Stimulated activated CD8-positive, alpha-beta memory T cell treated with anti-CD3 and anti-CD28 coated beads, Interleukin-2, amount 100 ng/mL, for 1 hour (primary cell): ENCODE results near the gene MYLK.

Experiments
- DNase-seq, 2 donors: peaks; one replicate each; pipeline ENCODE4 v3.0.0-alpha.2; 2020; ENCODE audit warnings: low read depth in 2 of 2

MYLK gene

DNA sequence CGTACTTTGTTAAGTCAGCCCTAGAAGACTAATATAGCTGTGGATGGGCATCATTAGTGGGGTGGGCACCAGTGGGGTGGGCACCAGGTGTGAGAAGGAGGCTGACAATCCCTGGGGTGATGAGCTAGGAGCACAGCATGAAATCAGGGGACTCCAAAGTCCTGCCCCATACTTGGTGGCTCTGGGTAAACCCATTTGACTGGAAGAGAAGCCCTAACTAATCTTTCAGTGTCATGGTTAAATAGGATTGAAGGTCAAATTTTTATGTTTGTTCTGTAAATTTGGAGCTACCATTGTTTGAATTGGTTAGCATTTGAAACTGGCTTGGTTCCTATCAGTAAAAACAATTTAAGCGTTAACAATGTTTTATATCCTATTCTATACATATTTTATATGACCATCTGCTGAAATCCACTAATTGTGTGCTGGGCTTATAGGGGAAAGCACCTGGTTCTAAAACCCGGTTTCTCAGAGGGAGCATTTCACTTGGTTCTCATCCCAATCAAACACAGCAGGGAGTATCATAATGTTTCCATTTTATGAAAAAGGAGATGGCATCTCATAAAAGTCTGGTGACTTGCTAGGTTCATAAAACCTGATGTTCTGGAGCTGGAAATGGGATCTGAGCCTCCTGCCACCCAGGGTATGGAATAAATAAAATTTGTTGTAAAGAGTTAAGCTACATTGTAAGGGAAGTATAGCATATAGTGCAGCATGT, 211.5 kb downstream of the MYLK start:
- DNase-seq, result no peak

- no peak for DNase-seq
Observed at GRCh38 chr3:123670743-123671142, 213.4 kb downstream of the MYLK start.

GRCh38 chr3:123668906-123669305, 215.2 kb downstream of the MYLK start:
- DNase-seq, result no peak

DNA sequence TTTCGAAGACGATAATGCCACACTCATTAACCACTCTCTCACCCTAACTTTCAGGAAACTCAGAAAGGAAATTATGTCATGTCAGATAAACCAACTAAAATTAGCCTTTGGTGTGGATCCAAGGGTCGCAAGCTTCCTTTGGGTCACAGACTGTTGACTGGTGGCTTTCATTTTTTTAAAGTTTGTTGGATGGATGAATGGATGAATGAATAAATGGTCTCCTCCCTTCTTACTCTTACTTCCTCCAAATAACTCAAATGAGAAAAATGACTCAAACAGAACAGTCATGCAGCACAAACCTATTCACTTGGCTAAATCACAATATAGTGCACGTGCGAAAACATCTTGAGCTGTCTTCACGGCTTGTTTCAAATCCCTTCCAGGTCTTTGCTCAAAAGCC, 216.3 kb downstream of the MYLK start:
- DNase-seq, result no peak

GRCh38 chr3:123664753-123665152, 219.4 kb downstream of the MYLK start:
- DNase-seq, result no peak

- no peak for DNase-seq
Observed at GRCh38 chr3:123663977-123664376, 220.2 kb downstream of the MYLK start.

DNA sequence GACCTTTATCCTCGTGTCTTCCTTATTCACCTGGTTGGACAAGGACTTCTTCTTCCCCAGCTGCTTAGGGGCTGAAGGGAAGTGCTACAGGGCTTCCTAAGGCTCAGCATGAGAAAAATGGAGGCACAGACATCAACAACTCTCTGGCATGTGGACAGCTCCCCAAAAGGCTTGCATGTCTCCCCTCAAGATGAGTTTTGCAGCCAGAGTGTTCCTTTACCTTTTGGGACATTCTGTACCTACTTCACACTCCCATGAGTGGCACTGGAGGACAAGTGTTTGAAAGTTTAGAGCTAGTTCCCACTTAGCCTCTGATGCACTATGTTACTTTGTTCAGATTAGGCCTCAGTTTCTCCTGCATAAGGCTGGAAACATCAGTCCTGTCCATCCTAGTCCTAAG, 222.2 kb downstream of the MYLK start:
- no peak for DNase-seq

GRCh38 chr3:123660900-123661299, 223.2 kb downstream of the MYLK start:
- DNase-seq, result no peak

DNA sequence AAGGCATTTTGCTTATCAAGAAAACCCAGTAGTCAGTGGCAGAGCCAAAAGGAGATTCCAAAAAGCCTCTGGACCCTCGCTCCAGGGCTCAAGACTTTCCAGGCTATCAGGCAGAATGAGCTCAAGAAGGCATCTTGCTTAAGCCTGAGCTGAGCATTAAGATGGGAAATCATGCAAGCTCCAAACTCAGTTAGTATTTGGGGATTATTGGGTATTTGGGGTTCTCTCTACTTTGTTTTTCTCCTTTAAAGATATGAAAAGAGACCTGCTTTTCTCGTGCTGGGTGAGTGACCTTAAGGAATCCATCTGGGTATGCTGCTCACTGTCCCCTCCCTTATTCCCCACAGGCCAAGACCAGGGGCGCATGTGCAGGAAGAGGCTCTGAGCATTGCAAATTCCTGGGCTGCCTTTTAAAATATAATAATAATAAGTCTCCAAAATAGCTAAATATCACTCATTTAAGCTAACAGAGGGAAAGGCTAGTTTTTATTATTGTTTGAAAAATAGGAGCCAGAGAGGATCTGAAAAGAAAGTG, 223.9 kb downstream of the MYLK start:
- no peak for DNase-seq

GRCh38 chr3:123658852-123659206, 225.3 kb downstream of the MYLK start:
- no peak for DNase-seq

- no peak for DNase-seq
Observed at GRCh38 chr3:123658118-123658851, 225.8 kb downstream of the MYLK start.

GRCh38 chr3:123657568-123657967, 226.6 kb downstream of the MYLK start:
- DNase-seq, result no peak

- DNase-seq, result no peak
Observed at GRCh38 chr3:123657111-123657510, 227.0 kb downstream of the MYLK start.

DNA sequence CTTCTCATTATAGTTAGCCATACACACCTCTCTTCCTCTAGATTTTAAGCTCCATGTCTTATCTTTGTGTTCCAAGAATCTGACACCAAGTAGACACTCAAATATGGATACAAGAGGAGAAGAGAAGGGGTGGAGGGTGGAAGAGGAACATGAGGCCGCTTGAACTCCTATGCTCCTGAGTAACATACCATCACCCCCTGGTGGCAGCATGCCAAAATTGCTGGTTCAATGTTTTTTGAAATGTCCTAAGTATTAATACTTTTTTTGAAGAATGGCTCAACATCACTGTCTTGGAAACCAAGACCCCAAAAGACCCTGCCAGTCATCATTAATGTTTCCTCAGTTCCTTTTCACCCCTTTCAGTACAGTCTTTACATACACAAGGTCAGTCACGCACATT, 227.4 kb downstream of the MYLK start:
- no peak for DNase-seq

DNA sequence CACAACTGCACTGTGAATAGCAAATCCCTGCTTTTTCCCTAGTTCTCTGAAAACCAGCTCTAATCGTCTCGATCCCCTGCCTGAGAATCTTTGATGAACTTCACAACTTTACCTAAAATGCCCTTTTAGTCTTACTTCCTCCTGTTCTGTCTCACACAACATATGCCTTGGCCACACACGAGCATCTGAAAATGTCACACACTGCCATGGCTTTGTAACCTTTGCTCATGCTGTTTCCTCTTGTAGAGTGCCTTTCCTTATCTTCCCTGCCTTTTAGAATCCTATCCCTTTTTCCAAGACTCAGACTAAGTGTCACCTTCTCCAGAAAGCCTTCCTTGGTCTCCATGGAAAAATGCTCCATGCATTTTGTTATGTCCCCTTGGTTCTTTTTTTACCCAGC, 227.9 kb downstream of the MYLK start:
- no peak for DNase-seq

GRCh38 chr3:123655400-123655799, 228.7 kb downstream of the MYLK start:
- DNase-seq, result no peak

DNA sequence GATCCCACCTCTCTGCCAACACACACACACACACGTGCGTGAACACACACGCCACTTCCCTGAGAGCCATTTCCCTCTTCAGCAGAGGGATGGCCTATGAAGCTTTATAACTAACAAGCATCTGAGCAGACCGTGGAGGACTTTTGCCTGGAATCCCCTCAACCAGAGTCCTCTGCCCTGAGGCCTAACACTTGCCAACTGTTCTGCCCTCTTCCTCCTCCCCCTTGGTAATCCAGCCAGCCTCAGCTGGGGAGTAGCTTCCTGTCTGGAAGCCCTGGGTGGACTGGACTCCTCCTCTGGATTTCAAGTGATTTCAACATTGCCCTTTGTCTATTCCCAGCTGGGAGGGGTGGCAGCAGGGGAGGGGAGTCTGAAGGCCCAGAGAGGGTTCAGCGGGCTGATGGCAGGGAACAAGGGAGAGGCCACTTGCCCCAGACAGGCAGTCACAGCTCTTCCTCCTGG, 230.9 kb downstream of the MYLK start:
- no peak for DNase-seq

- peak in 1 of 2 donors; percentile 5 for DNase-seq
Observed at GRCh38 chr3:123652342-123652984, 231.7 kb downstream of the MYLK start.

DNA sequence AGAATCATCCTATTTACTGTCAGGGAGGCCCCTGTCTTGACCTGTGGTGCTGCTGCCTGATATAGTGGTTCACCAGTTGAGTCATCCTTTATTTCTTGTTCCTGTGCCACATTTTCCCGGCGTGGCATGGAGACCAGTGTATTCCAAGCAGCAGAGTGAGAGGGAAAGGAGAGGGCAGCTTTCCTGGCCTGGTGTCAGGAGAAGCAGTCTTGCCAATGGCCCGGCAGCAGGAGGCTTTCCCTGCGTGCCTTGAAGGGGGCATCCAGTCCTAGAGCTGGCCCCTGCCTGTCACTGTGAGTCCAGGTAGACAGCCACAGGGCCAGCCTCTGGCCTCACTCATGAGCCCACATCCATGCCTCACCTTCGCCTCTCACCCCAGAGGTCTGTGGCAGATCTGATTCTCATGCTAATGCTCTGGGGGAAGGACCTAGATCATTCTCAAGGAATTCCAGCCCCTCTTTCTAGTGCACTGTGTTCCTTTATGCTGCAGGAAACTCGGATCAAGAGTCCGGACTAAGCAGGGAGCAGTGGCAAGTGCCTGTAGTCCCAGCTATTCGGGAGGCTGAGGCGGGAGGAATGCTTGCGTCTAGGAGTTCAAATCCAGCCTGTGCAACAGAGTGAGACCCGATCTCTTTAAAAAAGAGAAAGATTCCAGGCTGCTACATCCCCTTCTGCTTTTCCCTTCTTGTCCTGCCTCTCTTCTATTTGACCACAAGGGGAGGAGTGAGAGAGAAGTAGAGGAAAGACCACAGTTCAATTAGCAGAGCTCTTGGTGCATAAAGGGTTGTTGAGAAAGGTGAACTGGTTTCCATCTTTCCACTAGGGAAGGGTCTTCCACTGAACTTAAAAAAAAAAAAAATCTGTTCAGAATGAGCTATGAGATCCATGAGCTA, 232.4 kb downstream of the MYLK start:
- no peak for DNase-seq

GRCh38 chr3:123650101-123650500, 234.0 kb downstream of the MYLK start:
- DNase-seq, result no peak

- no peak for DNase-seq
Observed at GRCh38 chr3:123648696-123649405, 235.3 kb downstream of the MYLK start.
